ENCODE data around the gene CAPN7.
A peak's percentile ranks its signal among the peaks of the same experiment; 100 is the strongest.
"Not testable (repeated sequence)": the region's sequence is repeated elsewhere in the genome, so short reads cannot be mapped to it uniquely, and the experiment has no call there.

The CAPN7 gene

DNA sequence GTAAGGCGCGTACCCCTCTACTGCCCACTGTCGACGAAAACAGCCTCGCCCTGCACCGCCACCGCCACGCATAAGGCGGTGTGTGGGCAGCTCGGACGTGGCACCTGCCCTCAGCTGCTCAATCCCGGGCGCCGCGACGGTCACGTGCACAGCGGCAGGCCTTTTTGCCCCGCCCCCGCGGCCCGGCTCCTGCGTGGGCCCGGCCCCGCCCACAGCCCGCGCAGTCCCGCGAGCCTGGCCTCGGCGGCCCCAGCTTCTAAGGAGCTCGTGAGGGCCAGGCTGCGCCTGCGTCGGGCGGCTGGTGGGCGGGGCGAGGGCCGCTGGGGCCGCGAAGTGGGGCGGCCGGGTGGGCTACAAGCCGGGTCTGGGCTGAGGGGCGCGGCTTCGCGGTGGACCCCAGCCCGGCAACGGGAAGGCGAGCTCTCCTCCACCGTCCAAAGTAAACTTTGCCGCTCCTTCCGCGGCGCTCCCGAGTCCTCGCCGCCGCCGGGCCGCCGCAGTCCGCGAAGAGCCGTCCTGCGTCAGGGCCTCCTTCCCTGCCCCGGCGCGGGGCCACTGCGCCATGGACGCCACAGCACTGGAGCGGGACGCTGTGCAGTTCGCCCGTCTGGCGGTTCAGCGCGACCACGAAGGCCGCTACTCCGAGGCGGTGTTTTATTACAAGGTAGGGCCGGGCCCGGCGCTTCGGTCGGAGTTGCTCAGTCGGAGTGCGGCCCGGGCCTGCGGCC is at the start of gene CAPN7:
Gene CAPN7, plus strand, starts transcription at position 313 of the 728 bp plus-strand sequence. Its CDS starts 250 bp downstream, at position 563.
- DNase-seq: peak; percentile 97

DNA sequence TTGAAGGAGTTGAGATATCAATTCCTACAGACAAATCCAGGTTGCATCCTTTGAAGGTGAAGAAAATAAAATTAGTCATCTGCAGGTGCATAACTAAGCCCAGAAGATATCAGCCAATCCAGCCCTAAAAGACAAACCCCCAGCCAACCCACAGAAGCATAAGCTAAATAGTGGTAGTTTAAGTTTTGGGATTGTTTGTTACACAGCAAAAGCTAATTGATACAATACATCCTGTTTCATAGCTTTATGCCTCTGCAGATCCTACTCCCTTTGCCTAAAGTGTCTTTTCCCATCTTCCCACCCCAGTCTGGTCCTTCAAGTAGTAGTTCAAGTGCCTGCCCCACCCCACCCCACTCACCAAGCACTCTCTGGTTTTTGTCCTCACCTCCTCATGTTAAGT is 48.6 kb upstream of the CAPN7 start:
- no peak for DNase-seq

GRCh38 chr3:15159501-15160136 is 46.4 kb upstream of the CAPN7 start:
- no peak for DNase-seq

GRCh38 chr3:15160662-15161061 is 45.4 kb upstream of the CAPN7 start:
- DNase-seq: no peak

- DNase-seq: no peak
Observed at GRCh38 chr3:15161133-15161532, 44.9 kb upstream of the CAPN7 start.

DNA sequence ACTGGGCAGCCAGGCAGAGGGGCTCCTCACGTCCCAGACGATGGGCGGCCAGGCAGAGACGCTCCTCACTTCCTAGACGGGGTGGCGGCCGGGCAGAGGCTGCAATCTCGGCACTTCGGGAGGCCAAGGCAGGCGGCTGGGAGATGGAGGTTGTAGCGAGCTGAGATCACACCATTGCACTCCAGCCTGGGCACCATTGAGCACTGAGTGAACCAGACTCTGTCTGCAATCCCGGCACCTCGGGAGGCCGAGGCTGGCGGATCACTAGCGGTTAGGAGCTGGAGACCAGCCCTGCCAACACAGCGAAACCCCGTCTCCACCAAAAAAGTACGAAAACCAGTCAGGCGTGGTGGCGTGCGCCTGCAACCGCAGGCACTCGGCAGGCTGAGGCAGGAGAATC is 42.4 kb upstream of the CAPN7 start:
- DNase-seq: not testable (repeated sequence)

DNA sequence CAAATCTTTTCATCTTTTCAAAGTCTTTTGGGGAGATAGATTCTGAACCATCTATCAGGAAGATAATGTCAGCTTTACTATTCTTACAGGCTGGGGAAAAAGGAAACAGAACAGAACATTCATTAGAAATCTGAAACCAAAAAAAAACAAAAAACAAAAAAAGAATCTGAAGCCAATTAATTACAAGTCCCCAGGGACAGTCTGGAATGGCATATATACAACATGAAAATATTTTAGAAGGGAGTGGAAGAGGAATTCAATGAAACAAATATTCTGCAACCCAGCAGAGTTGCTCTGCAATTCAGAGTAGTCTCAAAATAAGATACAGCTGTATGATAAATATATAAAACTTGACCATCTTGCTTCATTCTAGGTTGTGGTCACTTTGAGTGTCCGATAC is 41.7 kb upstream of the CAPN7 start:
- DNase-seq: no peak

DNA sequence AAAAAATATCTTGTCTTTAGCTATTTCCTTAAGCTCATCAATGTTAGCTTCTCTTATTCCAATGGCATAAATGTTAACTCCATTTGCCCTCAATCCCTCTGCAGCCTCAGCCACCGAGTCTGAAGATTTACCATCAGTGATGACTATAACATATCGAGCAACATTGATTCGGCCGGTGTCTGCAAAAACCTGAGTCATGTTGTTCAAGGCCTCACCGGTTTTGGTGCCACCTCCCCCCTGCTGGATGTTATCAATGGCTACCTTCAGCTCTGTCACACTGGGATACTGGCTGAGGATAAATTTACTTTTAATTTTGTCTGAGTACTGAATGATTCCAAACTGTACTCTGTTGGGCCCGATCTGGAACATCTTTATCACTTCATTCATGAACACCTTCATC is 41.0 kb upstream of the CAPN7 start:
- no peak for DNase-seq

DNA sequence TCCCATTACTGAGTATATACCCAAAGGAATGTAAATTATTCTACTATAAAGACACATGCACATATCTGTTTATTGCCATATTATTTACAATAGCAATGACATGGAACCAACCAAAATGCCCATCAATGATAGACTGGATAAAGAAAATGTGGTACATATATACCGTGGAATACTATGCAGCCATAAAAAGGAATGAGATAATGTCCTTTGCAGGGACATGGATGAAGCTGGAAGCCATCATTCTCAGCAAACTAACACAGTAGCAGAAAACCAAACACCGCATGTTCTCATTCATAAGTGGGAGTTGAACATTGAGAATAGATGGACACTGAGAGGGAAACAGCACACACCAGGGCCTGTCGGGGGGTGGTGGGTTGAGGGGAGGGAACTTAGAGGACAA is 39.7 kb upstream of the CAPN7 start:
- not testable (repeated sequence) for DNase-seq

DNA sequence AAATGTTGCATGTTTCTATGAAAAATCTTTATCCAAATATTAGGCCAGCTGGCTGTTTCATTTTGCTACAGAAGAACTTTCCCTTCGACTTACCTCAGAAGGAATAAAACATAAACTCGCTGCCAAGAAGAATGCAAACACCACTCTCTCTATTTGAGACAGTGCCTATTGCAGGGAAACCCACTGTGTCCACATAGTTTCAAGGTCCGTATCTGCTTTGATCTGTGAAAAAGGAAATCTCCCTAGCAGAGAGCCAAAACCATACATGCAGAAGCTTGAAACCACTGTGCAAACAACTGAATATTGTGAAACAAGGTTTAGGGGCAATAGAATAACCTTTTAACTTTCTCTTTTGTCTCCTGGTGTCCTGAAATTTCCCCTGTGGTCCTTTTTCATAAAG is 35.0 kb upstream of the CAPN7 start:
- no peak for DNase-seq

DNA sequence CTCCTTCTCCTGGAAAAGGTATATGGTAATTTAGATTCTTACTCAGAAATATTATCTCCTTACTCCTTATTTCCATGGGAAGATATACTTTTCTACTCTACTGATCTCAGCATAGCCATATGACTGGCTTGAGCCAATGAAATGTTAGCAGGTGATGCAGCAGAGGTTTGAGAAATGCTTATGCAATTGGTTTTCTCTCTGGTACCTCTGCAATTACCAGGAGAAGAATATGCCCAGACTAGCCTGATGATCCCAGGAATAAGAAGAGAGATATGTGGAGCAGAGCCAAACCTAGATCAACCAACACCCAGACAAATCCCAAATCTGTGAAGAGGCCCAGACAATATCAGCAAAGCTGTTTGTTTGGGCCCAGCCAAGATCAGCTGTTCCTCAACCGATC is 33.2 kb upstream of the CAPN7 start:
- DNase-seq: no peak

- no peak for DNase-seq
Observed at GRCh38 chr3:15174953-15175352, 31.1 kb upstream of the CAPN7 start.

DNA sequence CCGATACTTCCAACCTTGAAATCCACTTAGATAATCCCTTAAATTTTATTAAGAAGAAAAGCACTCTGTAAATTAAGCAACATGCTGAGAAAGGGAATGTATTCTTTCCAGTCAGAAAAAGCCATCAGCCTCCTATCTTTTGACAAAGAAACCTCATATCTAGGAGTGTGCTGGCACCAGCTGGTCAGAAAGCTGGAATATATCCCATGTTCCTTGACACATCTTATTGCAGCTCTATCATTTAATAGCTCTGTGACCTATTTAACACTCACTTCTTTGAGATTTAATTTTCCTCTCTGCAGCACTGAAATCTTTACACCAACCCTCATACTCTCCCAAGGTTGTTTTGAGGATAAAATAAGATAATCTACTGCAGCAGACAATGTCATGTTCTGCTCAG is 30.4 kb upstream of the CAPN7 start:
- no peak for DNase-seq

DNA sequence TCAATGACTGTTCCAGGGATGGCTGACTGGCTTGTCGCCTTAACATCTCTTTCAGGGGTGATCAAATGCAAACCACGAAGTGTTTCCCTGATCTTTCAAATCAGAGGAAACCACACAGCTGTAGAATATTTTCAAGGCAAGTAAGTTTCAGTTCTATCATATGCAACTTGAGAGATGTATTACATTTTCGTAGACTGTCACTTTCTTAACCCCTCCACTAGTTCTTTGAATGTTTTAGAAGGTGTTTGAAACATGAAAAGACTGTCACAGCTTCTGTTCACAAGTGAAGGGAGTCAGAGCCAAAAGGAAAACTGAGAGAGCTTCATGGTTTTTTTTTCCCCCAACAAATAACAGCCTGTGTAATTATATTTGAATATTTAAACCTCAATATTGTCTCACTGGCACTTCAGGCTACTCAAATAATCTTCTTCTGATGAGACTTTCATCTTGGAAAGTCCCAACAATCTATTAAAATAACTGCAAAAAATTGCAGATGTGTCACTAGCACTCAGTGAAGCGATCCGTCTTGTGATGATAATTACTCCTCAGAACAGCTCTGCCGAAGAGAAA is 25.9 kb upstream of the CAPN7 start:
- no peak for DNase-seq

GRCh38 chr3:15181511-15181910 is 24.5 kb upstream of the CAPN7 start:
- DNase-seq: no peak

DNA sequence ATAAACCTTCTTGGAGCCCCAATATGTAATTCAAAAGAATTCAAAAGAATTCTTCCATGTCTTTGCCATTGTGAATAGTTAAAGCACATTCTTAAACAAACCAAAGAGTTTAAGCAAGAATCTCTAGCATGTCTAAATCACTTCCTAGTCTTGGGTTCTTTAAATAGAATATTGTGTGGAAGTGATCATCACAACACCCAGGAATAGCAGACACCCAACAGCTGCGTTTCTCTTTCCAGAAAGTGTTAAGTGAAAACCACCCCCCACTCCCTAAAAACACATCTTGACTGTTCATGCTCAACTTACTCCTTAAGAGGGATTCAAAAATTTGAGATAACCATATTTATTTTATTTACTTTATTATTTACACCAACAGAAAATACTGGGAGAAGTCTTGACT is 24.1 kb upstream of the CAPN7 start:
- no peak for DNase-seq

- no peak for DNase-seq
Observed at GRCh38 chr3:15183011-15183410, 23.0 kb upstream of the CAPN7 start.

DNA sequence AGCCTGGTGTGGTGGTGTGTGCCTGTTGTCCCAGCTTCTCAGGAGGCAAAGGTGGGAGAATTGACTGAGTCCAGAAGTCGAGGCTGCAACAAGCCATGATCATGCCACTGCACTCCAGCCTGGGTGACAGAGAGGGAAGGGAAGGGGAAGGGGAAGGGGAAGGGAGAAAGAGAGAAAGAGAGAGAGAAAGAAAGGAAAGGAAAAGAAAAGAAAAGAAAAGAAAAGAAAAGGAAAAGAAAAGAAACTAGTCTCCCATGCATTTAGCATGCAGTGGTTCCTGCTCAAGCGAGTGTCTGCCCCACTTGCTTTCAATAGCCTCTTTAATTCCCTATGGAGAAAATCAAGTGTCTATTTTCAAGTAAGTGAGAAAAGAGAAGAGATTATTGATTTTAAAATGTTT is 20.6 kb upstream of the CAPN7 start:
- DNase-seq: no peak

DNA sequence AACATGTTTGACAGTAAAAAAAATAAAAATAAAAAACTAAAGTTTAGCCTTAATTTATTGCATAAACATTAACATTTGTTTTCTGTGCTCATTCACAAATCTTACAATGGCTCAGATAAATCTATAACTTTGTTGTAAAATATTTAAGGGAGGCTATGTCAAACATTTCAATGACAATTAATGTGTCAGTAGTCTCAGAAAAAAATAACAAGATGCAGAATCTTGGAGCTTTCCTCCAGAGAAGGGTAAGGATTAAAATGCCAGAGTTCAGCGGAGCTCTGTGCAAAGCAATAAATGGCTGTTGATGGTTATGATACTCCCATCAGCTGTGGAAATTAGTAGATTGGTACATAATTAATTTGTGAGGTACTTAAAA is 20.0 kb upstream of the CAPN7 start:
- DNase-seq: no peak

- not testable (repeated sequence) for DNase-seq
Observed at GRCh38 chr3:15186477-15187164, 19.4 kb upstream of the CAPN7 start.

DNA sequence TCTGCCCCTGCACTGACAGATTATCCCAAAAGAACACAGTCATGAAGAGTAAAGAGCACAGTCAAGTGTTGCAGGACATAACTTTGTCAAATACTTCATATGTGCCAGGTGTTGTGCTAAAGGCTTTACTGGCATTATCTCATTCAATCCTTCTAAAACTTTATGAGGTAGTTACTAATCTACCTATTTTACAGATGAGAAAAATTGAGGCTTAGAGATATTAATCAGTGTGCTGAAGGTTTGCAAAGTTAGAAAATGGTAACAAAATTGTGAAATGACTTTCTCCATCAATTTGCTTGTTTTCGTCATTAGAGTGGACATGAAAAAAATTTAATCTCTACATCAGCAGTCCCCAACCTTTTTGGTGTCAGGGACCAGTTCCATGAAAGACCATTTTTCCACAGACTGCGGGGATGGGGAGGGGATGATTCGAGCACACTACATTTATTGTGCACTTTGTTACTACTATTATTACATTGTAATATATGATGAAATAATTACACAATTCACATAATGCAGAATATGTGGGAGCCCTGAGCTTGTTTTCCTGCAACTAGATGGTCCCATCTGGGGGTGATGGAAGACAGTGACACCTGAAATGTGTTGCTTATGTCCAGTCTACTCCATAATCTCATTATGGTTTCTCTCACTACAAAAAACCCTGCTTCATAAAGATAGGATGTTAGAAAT is 8.6 kb upstream of the CAPN7 start:
- no peak for DNase-seq

- no peak for DNase-seq
Observed at GRCh38 chr3:15198686-15199085, 7.4 kb upstream of the CAPN7 start.

DNA sequence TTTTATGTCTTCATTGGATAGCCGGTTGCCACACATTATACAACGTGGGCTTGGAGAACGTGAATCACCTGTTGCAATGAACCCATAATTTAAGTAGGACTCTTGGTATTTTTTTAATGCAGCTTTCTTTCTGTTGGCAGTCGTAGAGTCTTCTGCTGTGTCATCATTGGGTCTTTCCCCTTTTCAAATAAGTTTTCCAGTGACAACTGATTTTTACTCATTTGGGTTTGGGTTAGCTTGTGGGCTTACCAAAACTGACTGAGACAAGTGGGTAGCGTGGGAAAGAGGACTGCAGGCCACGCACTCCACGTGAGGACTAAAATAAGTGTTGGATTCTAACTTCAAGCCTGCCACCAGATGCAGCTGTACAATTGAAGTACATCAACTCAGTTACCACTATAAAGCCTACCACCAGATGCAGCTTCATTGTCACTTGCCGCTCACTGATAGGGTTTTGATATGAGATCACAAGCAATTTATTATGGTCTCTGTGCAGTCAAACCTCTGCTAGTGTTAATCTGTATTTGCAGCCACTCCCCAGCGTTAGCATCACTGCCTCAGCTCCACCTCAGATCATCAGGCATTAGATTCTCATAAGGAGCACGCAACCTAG is 6.4 kb upstream of the CAPN7 start:
- DNase-seq: no peak

Data from CD4-positive, alpha-beta T cell treated with Interleukin-17A for 4 hours (primary cell).